Kidney (tissue), 14 donors: ENCODE data around the gene NTSR1. TPM values are rescaled to one million over a fixed set of nuclear protein-coding genes. Genes with fewer than 3 reads are reported as not detected.
A peak's percentile ranks its signal among the peaks of the same experiment; 100 is the strongest.

ENCODE experiments used
- DNase-seq, 5 donors: peaks; one replicate each; pipeline ENCODE4 v3.0.0-alpha.2; 2013 to 2020
- FAIRE-seq: peaks from 2 replicates; lab custom pipeline; 2012; peaks lifted over from hg19 to GRCh38; lab: Jason Lieb, UNC
- H3K27ac ChIP-seq, 2 donors: one replicate each; pipeline ENCODE4 v1.7.0; 2013; ENCODE audit warnings: low read depth in 2 of 2, low read length in 2 of 2, inconsistent platforms in 1 of 2
- H3K27me3 ChIP-seq: one replicate; pipeline ENCODE4 v1.7.1; 2013; ENCODE audit warnings: low read length, inconsistent platforms; ENCODE audit not compliant: control insufficient read depth, insufficient read depth
- H3K36me3 ChIP-seq, 3 donors: one replicate each; pipeline versions ENCODE4 v1.7.0 to v1.7.1; 2013; ENCODE audit warnings: low read length in 3 of 3, control low read depth in 1 of 3, inconsistent platforms in 1 of 3; ENCODE audit not compliant: insufficient read depth in 3 of 3, control insufficient read depth in 2 of 3
- H3K4me1 ChIP-seq, 3 donors: one replicate each; pipeline versions ENCODE4 v1.7.0 to v1.7.1; 2013; ENCODE audit warnings: low read length in 3 of 3, inconsistent platforms in 1 of 3, low read depth in 1 of 3; ENCODE audit not compliant: control insufficient read depth in 2 of 3, insufficient read depth in 2 of 3
- H3K4me3 ChIP-seq, 3 donors: one replicate each; pipeline versions ENCODE4 v1.7.0 to v1.8.1; 2013; ENCODE audit warnings: low read length in 3 of 3, control low read depth in 1 of 3, inconsistent platforms in 1 of 3
- H3K9ac ChIP-seq, 3 donors: one replicate each; pipeline versions ENCODE4 v1.7.0 to v1.7.1; 2013; ENCODE audit warnings: low read length in 3 of 3, control low read depth in 1 of 3, inconsistent platforms in 1 of 3
- H3K9me3 ChIP-seq, 3 donors: one replicate each; pipeline versions ENCODE4 v1.7.0 to v1.7.1; 2013; ENCODE audit warnings: low read length in 3 of 3, control low read depth in 1 of 3, inconsistent platforms in 1 of 3; ENCODE audit not compliant: control insufficient read depth in 2 of 3, insufficient read depth in 1 of 3
- CTCF ChIP-seq: IDR thresholded peaks from 3 replicates; pipeline ENCODE4 v1.5.1; 2012; ENCODE audit warnings: mild to moderate bottlenecking, moderate library complexity, borderline replicate concordance; ENCODE audit not compliant: insufficient read depth; ENCODE audit errors: extremely low read depth
- intact Hi-C: fragments of 100-400 bp; cut with DNase I; formaldehyde crosslinking; loops from one replicate; pipeline ENCODE4 v1.11.1; 2022
- polyA plus RNA-seq: library from polyadenylated mRNA; stranded (reverse); fragments of 350-450 nt; fragmentation: Illumina TruSeq; extraction: RNeasy Lipid Tissue Mini Kit (QIAGEN cat#74804); gene quantifications from one replicate; pipeline ENCODE4 v1.2.3, GENCODE V29; 2014; ENCODE audit warnings: low read depth, low replicate concordance; ENCODE audit not compliant: insufficient read depth
- total RNA-seq: library from RNA; stranded (reverse); fragmentation: NEBNext Ultra II Directional; extraction: Animal tissue kit (Norgen Biotek cat#: 25700); gene quantifications from one replicate; pipeline ENCODE4 v1.2.1, GENCODE V29; 2021
- donor health status: control.
- donor health status: control.
- donor health status: control.
- donor health status: control.
- donor health status: control.
- donor health status: DM: yes; HTN: yes; CAD: no.
- donor health status: Normal renal cell carcinoma (clear cell type).

The NTSR1 gene
- total and polyA plus RNA-seq, 2 donors from 2014 or later, result 0.09 TPM; not detected in 1

- no peak overlapping the region for H3K4me3 ChIP-seq
- no peak for FAIRE-seq
- H3K4me1 ChIP-seq, result peaks cover 0 to 4% (median 0%) of the 10 kb centered on the region in 3 donors
- no peaks in the 10 kb centered on the region for H3K9me3 ChIP-seq
- H3K27ac ChIP-seq, result no peak overlapping the region
- DNase-seq, result no peak
- TF ChIP-seq CTCF, result no peak
- intact Hi-C loops, result no loop called here
- H3K27me3 ChIP-seq, result no peaks in the 10 kb centered on the region
- no peaks in the 10 kb centered on the region for H3K36me3 ChIP-seq
- H3K9ac ChIP-seq, result no peak overlapping the region
Measured at GRCh38 chr20:62702895-62703852, 5.5 kb upstream of the NTSR1 start.

GRCh38 chr20:62703853-62704228 is 4.8 kb upstream of the NTSR1 start:
- peaks cover 0 to 4% (median 0%) of the 10 kb centered on the region in 3 donors for H3K4me1 ChIP-seq
- H3K27me3 ChIP-seq, result no peaks in the 10 kb centered on the region
- FAIRE-seq (no peak), DNase-seq (no peak)
- no peak overlapping the region for H3K9ac ChIP-seq
- H3K36me3 ChIP-seq, result no peaks in the 10 kb centered on the region
- no peak overlapping the region for H3K4me3 ChIP-seq
- no peak overlapping the region for H3K27ac ChIP-seq
- intact Hi-C loops, result no loop called here
- H3K9me3 ChIP-seq, result no peaks in the 10 kb centered on the region
- TF ChIP-seq CTCF, result no peak

GRCh38 chr20:62704341-62704948 is 4.2 kb upstream of the NTSR1 start:
- FAIRE-seq, result no peak
- H3K9me3 ChIP-seq, result no peaks in the 10 kb centered on the region
- no peak overlapping the region for H3K9ac ChIP-seq
- H3K4me1 ChIP-seq, result peaks cover 0 to 4% (median 0%) of the 10 kb centered on the region in 3 donors
- peak; percentile 87 to 95 (median 92) for DNase-seq
- no peaks in the 10 kb centered on the region for H3K36me3 ChIP-seq
- peaks cover 3% of the 10 kb centered on the region for H3K27me3 ChIP-seq
- TF ChIP-seq CTCF, result no peak
- intact Hi-C loops, result no loop called here
- H3K4me3 ChIP-seq, result no peak overlapping the region
- no peak overlapping the region for H3K27ac ChIP-seq
